Activated CD4-positive, alpha-beta T cell treated with anti-CD3 and anti-CD28 coated beads for 24 hours (primary cell): Measurements from ENCODE around the gene ZNF557.

Source experiments
- DNase-seq, 2 donors: peaks; one replicate each; pipeline ENCODE4 v3.0.0-alpha.2; 2020; ENCODE audit warnings: low read depth in 2 of 2

Gene ZNF557

DNA sequence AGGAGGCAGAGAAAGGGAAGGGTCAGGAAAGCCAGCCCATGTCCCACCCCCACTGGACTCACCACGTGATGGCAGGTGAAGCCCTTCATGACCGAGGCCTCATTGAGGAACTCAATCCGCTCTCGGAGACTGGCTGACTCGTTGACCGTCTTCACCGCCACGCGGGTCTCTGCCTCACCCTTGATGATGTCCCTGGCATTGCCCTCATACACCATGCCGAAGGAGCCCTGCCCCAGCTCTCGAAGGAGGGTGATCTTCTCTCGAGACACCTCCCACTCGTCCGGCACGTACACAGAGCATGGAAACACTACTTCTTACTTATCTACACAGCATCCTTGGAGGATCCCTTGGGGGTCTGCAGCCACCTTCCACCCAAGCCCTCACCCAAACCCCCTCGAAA, 55.7 kb downstream of the ZNF557 start:
- no peak for DNase-seq

DNA sequence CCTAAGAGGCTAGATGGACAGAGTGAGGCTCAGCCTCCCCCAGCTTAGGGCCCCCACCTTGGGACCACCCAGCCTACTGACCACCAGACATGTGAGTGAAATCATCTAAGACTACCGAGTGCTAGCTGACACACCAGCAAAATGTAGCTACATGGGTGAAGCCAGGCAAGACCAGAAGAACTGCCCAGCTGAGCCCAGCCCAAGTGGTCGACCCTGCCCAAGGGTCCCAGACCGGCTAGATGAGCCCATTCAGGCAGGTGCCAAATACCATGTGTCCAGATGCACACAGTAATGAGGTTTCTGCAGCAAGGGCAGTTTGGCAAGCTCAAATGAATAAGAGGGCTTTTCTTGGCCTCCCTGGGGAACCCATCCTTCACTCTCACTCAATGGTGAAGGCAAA, 56.6 kb downstream of the ZNF557 start:
- no peak for DNase-seq

DNA sequence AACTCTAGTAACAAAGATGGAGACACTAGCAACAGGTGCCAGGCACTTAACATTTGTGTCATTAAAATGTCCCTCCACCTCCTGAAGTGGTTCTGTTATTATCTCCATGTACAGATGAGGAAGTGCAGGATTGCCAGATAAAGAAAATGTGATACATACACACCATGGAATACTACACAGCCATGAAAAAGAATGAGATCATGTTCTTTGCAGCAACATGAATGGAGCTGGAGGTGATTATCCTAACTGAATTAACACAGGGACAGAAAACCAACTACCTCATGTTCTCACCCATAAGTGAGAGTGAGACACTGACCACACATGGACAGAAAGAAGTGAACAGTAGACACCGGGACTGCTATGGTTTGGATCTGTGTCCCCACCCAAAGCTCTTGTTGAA, 60.5 kb downstream of the ZNF557 start:
- DNase-seq = no peak

DNA sequence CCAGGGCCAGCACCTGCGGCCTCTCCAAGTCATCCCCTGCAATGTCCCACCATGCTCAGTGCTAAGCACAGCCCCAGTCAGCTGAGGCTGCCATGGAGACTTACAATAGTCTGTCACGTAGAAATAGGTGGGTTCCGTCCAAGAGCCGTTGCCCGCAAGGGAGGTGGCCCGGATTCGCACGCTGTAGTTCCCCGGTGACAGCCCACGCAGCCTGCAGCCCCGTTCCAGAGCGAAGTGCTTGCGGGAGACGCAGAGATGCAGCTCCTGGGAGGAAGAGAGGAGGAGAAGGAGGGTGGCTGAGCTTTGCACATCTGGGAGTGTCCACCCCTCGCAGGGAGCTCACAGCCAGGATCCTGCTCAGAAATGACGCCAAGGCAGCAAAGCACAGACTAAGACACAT, 62.6 kb downstream of the ZNF557 start:
- DNase-seq = no peak

DNA sequence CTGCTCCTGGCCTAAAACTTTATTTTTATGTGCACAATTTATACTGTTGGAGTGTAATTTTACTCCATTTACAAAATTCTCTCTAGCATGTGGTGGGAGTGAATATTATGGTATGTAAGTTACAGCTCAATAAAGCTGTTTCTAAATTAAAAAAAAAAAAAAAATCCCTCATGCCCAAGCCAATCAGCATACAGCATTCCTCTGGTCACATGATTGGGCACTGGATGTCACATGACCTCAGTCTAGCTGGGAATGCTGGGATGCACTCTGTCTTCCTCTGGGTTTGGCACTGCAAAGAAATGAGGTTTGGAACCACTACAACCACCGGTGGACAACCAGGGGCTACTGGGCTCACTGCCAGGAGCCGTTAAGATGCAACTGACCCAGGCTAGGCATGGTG, 67.6 kb downstream of the ZNF557 start:
- no peak for DNase-seq
